Stomach (tissue), 9 donors: ENCODE data around the gene SELENOW. TPM values are rescaled to one million over a fixed set of nuclear protein-coding genes. Genes with fewer than 3 reads are reported as not detected.
"Not testable (repeated sequence)": the region's sequence is repeated elsewhere in the genome, so short reads cannot be mapped to it uniquely, and the experiment has no call there.

Experiments
- DNase-seq, 2 donors: peaks; one replicate each; pipeline versions ENCODE4 v3.0.0 to v3.0.0-alpha.2; 2013 to 2019
- H3K27ac ChIP-seq, 5 donors: fragments of 200-600 bp in 4 of 5; sonication (generic) in 4 of 5; one replicate each; pipeline ENCODE4 v1.5.1; 2013 to 2019; ENCODE audit warnings: mild to moderate bottlenecking in 1 of 5, moderate library complexity in 1 of 5
- H3K27me3 ChIP-seq, 3 donors: fragments of 200-600 bp; sonication (generic); one replicate each; pipeline ENCODE4 v1.5.1; 2017 to 2019; ENCODE audit warnings: mixed run types in 1 of 3
- H3K36me3 ChIP-seq, 4 donors: fragments of 200-600 bp; sonication (generic); 1 replicate in 3 of 4; 2 replicates in 1 of 4; pipeline ENCODE4 v1.5.1; 2016 to 2019
- H3K4me1 ChIP-seq, 4 donors: fragments of 200-600 bp; sonication (generic); one replicate each; pipeline ENCODE4 v1.5.1; 2016 to 2019
- H3K4me3 ChIP-seq, 4 donors: fragments of 200-600 bp; sonication (generic) in 3 of 4; one replicate each; pipeline ENCODE4 v1.5.1; 2016 to 2019; ENCODE audit warnings: mild to moderate bottlenecking in 1 of 4
- H3K9me3 ChIP-seq, 4 donors: fragments of 200-600 bp; sonication (generic); one replicate each; pipeline ENCODE4 v1.5.1; 2016 to 2019
- CTCF ChIP-seq, 7 experiments: fragments of 450-650 bp in 4 of 7; fragments of 200-600 bp in 3 of 7; sonication (generic) in 3 of 7; IDR thresholded peaks; one replicate each; pipeline ENCODE4 v1.5.1; 2016 to 2019; ENCODE audit warnings: antibody characterized with exemption in 7 of 7, control low read depth in 2 of 7, mild to moderate bottlenecking in 1 of 7
- EP300 ChIP-seq: sonication (generic); formaldehyde crosslinking; IDR thresholded peaks from one replicate; pipeline ENCODE4 v1.6.1; 2017; ENCODE audit warnings: antibody characterized with exemption
- POLR2A ChIP-seq, 4 donors: fragments of 450-650 bp; IDR thresholded peaks; one replicate each; pipeline ENCODE4 v1.6.1; 2016; ENCODE audit warnings: antibody characterized with exemption in 4 of 4, control low read depth in 2 of 4, mild to moderate bottlenecking in 1 of 4, moderate library complexity in 1 of 4
- POLR2AphosphoS5 ChIP-seq, 3 donors: sonication (generic); formaldehyde crosslinking; IDR thresholded peaks; one replicate each; pipeline ENCODE4 v1.6.1; 2016; ENCODE audit warnings: antibody characterized with exemption in 3 of 3
- WGBS, 5 donors: extraction: QIAGEN DNeasy Blood & Tissue Kit in 3 of 5; methylation state at CpG; one replicate each; pipeline versions ENCODE4 v1.1.5 to v1.1.7; 2013 to 2018; 5-methylcytosine and 5-hydroxymethylcytosine counted together
- intact Hi-C: fragments of 100-400 bp; cut with DNase I; formaldehyde crosslinking; loops from one replicate; pipeline ENCODE4 v1.15.1; 2023; ENCODE audit warnings: low total_unique reads
- polyA plus RNA-seq, 3 donors: library from polyadenylated mRNA; stranded (reverse); fragments of 200-250 nt; gene quantifications; one replicate each; pipeline ENCODE4 v1.2.3, GENCODE V29; 2013
- total RNA-seq, 5 donors: library from RNA; depleted of rRNA; stranded (reverse); fragments of >200 nt; gene quantifications; one replicate each; pipeline versions ENCODE4 v1.1.0 to v1.2.3, GENCODE V29; 2014 to 2016
- donor health status: healthy with polysubstance abuse.
- donor health status: Bipolar disorder and iron deficiency.
- donor health status: healthy.

SELENOW gene
- total and polyA plus RNA-seq, 8 donors: 204 to 1,097 (median 585) TPM

DNA sequence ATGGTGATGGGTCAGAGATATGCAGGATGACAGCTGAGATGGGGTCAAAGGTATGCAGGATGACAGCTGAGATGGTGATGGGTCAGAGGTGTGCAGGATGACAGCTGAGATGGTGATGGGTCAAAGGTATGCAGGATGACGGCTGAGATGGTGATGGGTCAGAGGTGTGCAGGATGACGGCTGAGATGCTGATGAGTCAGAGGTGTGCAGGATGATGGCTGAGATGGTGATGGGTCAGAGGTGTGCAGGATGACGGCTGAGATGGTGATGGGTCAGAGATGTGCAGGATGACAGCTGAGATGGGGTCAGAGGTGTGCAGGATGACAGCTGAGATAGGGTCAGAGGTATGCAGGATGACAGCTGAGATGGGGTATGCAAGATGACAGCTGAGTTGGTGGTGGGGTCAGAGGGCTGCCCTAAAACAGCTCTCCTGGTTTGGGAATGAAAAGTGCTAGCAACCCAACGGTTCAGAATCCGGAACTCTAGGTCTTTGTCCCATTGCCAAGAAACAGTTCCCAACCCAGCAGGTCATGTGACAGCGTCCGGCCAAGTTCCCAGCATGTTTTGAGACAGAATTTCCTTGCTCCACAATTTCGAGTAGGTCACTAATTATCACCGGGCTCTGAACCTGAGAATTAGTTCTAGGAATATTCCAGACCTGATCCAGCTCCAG lies 3.2 kb downstream of the SELENOW start:
- DNase-seq: peak in 1 of 2 donors; percentile 35
- Histone ChIP-seq H3K27me3 (no peaks in the 10 kb centered on the region), H3K36me3 (peaks cover 39 to 62% (median 59%) of the 10 kb centered on the region in 4 donors), H3K4me1 (peaks cover 40 to 59% (median 47%) of the 10 kb centered on the region in 4 donors), H3K4me3 (peak overlapping the region in 2 of 4 donors; percentile 78 to 93), H3K9me3 (no peaks in the 10 kb centered on the region), H3K27ac (peak overlapping the region in 3 of 5 donors; percentile 95 to 97 (median 95))
- TF ChIP-seq POLR2AphosphoS5 (IDR thresholded peaks at IDR 0.05) (peak in 2 of 3 donors; percentile 20 to 36), CTCF (IDR thresholded peaks at IDR 0.05) (no peak)
- intact Hi-C loops: no loop called here
- WGBS, 5 donors: 29 to 46% (median 37%) methylated on average over 9 of the region's 9 CpGs

DNA sequence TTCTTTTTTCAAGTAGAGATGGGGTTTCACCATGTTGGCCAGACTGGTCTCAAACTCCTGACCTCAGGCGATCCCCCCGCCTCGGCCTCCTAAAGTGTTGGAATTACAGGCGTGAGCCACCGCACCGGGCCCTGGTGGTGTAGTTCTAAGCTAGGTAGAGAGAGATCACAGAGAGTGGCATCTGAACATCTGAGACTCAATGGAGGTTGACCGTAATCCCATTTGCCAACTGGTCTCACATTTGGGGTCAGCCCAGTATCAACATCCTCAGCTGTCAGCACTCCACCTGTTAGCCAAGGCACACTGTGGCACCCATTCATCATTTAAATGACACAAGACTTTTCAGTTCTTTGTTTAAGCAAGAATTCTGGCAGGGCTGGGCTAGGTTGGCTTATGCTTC lies 8.1 kb downstream of the SELENOW start:
- intact Hi-C loops: no loop called here

DNA sequence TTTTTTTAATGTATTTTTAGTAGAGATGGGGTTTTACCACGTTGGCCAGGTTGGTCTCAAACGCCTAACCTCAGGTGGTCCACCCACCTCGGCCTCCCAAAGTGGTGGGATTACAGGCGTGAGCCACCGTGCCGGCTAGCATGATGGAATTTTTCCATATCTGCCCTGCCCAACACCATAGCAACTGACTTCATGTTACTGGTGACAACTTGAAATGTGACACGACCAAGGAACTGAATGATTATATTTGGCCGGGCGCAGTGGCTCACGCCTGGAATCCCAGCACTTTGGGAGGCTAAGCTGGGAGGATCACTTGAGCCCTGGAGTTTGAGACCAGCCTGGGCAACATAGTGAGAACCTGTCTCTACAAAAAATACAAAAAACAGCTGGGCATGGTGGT lies 8.8 kb downstream of the SELENOW start:
- H3K9me3 ChIP-seq, H3K27ac ChIP-seq, H3K4me3 ChIP-seq, intact Hi-C loops, DNase-seq, H3K27me3 ChIP-seq: not testable (repeated sequence)
- H3K4me1 ChIP-seq: peaks cover 0 to 26% (median 13%) of the 10 kb centered on the region in 4 donors
- H3K36me3 ChIP-seq: peaks cover 33 to 56% (median 53%) of the 10 kb centered on the region in 4 donors
- WGBS, 5 donors: 78 to 87% (median 83%) methylated on average over 10 of the region's 10 CpGs

More for the DNA sequence above, 8.1 kb downstream of the SELENOW start:
- no peak for TF ChIP-seq POLR2A (IDR thresholded peaks at IDR 0.05)
- H3K36me3 ChIP-seq: peaks cover 33 to 61% (median 57%) of the 10 kb centered on the region in 4 donors
- no peak for DNase-seq
- WGBS, 5 donors: 90 to 100% (median 93%) methylated on average over 5 to 7 of the region's 7 CpGs
- H3K4me1 ChIP-seq: peaks cover 5 to 34% (median 21%) of the 10 kb centered on the region in 4 donors
- no peaks in the 10 kb centered on the region for H3K9me3 ChIP-seq
- no peak overlapping the region for H3K27ac ChIP-seq
- H3K4me3 ChIP-seq: no peak overlapping the region
- H3K27me3 ChIP-seq: no peaks in the 10 kb centered on the region

DNA sequence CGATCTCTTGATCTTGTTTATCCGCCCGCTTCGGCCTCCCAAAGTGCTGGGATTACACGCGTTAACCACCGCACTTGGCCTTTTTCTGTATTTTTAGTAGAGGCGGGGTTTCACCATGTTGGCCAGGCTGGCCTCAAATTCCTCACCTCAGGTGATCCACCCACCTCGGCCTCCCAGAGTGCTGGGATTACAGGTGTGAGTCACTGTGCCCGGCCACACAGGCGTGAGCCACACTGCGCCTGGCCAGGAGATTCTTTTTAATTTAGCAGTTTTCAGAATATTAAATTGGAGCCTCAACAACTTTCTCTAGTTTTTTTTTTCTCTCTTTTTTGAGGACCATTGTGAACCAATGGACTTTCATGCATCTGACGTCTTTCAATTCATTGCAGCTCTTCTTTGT lies 11.3 kb downstream of the SELENOW start:
- DNase-seq, H3K27me3 ChIP-seq, H3K27ac ChIP-seq, H3K4me3 ChIP-seq, H3K9me3 ChIP-seq, intact Hi-C loops: not testable (repeated sequence)
- peaks cover 0 to 20% (median 2%) of the 10 kb centered on the region in 4 donors for H3K4me1 ChIP-seq
- 78 to 90% (median 82%) methylated on average over 13 of the region's 13 CpGs for WGBS, 5 donors
- H3K36me3 ChIP-seq: peaks cover 13 to 31% (median 28%) of the 10 kb centered on the region in 4 donors

DNA sequence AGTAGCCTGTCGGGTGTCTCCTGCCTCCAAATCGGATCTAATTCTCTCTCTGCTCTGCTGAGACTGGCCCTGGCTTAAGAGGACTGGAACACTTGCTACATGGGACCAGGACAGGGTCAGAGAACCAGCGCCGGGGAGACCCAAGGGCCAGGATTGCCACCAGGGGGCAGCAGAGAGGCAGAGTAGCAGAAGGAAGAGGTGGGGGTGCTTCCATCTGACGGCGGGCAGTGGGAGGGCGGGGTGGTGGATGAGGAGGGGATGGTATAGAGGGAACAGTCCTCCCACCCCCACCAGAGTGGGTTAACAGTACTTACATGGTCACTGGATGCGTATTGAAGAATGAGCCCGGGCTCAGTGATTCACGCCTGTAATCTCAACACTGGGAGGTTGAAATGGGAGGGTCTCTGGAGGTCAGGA lies 11.9 kb downstream of the SELENOW start:
- no peak overlapping the region for H3K4me3 ChIP-seq
- intact Hi-C loops: no loop called here
- peak; percentile 85 to 86 for DNase-seq
- no peaks in the 10 kb centered on the region for H3K27me3 ChIP-seq
- 9 to 13% (median 11%) methylated on average over 10 of the region's 10 CpGs for WGBS, 5 donors
- peaks cover 0 to 7% (median 0%) of the 10 kb centered on the region in 4 donors for H3K9me3 ChIP-seq
- peaks cover 7 to 25% (median 22%) of the 10 kb centered on the region in 4 donors for H3K36me3 ChIP-seq
- H3K27ac ChIP-seq: no peak overlapping the region
- TF ChIP-seq POLR2A (IDR thresholded peaks at IDR 0.05) (no peak), POLR2AphosphoS5 (IDR thresholded peaks at IDR 0.05) (no peak), CTCF (IDR thresholded peaks at IDR 0.05) (peak in 5 of 7 experiments; percentile 52 to 87 (median 70)), EP300 (no peak)
- H3K4me1 ChIP-seq: peaks cover 0 to 20% (median 2%) of the 10 kb centered on the region in 4 donors

DNA sequence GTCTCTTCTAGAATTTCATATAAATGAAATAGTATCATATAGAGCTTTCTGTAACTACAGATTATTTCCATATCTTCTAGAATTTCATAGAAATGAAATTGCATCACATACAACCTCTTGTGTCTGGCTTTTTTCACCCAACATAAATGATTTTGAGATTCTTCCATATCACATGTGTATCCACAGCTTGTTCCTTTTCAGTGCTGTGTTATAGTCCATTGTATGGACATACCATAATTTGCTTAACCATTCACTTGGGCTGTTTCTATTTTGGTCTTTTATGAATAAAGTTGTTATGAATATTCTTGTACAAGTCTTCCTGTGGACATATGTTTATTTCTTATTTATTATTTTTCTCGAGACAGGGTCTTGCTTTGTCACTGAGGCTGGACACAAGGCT lies 14.1 kb downstream of the SELENOW start:
- no peak for DNase-seq
- peaks cover 0 to 3% (median 1%) of the 10 kb centered on the region in 4 donors for H3K36me3 ChIP-seq
- H3K4me1 ChIP-seq: peaks cover 0 to 20% (median 2%) of the 10 kb centered on the region in 4 donors
- intact Hi-C loops: no loop called here
- H3K27me3 ChIP-seq: no peaks in the 10 kb centered on the region
- 91 to 100% (median 96%) methylated on average over 1 of the region's 1 CpG for WGBS, 5 donors
- H3K4me3 ChIP-seq: no peak overlapping the region
- no peak overlapping the region for H3K27ac ChIP-seq
- H3K9me3 ChIP-seq: peaks cover 0 to 7% (median 0%) of the 10 kb centered on the region in 4 donors
- TF ChIP-seq EP300: no peak
- no peak for TF ChIP-seq POLR2AphosphoS5 (IDR thresholded peaks at IDR 0.05)
- TF ChIP-seq POLR2A (IDR thresholded peaks at IDR 0.05): no peak
- no peak for TF ChIP-seq CTCF (IDR thresholded peaks at IDR 0.05)
